Adrenal gland (tissue), 5 donors: Measurements from ENCODE around the gene TNFRSF1B.

Experiments
- CTCF ChIP-seq, 6 experiments: fragments of 450-650 bp in 4 of 6; fragments of 200-600 bp in 2 of 6; sonication (generic) in 1 of 6; IDR thresholded peaks; 1 replicate in 5 of 6; 2 replicates in 1 of 6; pipeline versions ENCODE4 v1.5.1 to v1.8.0; 2016 to 2021; ENCODE audit warnings: antibody characterized with exemption in 6 of 6, mild to moderate bottlenecking in 2 of 6, moderate library complexity in 1 of 6
- POLR2A ChIP-seq, 2 donors: fragments of 450-650 bp; IDR thresholded peaks; one replicate each; pipeline ENCODE4 v1.6.1; 2017; ENCODE audit warnings: antibody characterized with exemption in 2 of 2, mild to moderate bottlenecking in 2 of 2, moderate library complexity in 1 of 2
- donor health status: DM: no; HTN: no; CAD: no.

DNA sequence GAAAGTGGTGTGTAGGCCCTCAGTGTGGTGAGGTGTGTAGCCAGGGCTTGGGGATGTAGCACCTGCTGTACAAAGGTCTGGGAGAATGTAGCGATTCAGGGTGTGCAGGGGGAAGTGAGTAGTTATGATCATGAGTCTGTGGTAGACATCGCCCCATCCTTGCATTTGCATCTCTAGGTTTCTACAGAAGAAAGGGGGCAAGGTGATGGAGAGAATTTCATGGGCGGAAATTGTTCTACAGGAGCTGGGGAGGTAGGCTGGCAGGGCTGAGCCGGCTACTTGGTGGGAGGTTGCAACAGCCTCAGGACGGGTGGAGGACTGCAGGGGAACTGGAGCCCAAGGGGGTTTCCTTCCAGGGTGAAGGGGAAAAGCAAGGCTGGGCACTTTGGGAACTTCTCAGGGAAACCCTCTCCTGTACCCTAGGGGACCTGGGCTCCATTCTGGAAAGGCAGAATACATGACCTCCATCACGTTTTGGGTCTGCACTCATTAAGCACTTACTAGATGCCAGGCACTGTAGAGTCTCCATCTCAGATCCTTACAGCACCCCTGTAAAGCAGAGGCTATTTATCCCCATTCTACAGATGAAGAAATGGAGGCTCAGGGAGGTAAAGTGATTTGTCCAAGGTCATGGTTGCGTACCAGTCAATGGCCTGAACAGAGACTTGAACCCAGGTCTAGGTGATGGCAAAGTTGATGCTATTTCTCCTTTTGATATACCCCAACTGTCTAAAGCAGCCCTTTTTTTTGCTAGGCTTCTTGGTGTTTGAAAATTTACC, 14.5 kb upstream of the TNFRSF1B start:
- TF ChIP-seq CTCF (IDR thresholded peaks at IDR 0.05) (no peak), POLR2A (IDR thresholded peaks at IDR 0.05) (no peak)
